Non-pigmented ciliary epithelial cell (primary cell): Measurements from ENCODE around the gene UBXN7.
A peak's percentile ranks its signal among the peaks of the same experiment; 100 is the strongest.
"Not testable (repeated sequence)": the region's sequence is repeated elsewhere in the genome, so short reads cannot be mapped to it uniquely, and the experiment has no call there.

Source experiments
- DNase-seq: peaks from one replicate; pipeline ENCODE4 v3.0.0-alpha.2; 2010; ENCODE audit warnings: low read depth

Gene UBXN7

GRCh38 chr3:196355668-196356067, 76.6 kb downstream of the UBXN7 start:
- no peak for DNase-seq

DNA sequence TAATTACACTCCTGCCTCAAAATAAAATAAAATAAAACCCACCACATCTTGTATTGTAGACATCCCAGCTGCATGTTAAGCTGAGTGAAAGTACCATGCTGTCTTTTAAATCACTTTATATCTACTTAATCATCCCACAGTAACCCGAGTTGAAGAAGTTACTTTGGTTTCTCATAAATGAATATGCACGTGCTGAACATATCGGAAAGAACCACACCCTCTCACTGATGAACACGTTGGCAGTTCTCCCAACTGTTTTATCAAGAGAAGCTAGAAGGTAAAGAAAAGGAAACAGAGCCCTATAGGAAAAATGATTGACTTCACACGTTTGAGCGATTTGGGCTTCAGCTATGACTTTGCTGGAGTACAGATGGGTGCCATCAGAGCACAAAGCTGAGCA, 78.1 kb downstream of the UBXN7 start:
- DNase-seq: no peak

DNA sequence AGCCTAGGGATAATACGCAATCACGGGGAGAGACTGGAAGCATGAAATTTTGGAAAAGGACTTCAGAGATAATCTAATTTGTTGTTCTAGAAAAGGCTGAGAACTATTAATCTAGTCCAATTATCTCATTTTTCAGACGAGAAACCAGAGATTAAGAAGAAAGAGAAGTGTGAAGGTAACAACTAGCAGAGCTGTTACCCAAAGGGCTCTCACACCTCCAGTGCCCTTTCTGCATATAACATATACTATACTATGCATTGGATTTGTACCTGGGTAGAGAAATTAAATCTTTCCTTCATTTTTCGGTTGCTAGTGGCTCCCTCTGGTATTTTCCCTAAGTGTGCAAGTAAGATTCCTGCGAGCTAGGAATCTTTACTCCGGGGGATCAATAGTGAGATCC, 80.7 kb downstream of the UBXN7 start:
- no peak for DNase-seq

- no peak for DNase-seq
Measured at GRCh38 chr3:196350067-196350466, 82.2 kb downstream of the UBXN7 start.

DNA sequence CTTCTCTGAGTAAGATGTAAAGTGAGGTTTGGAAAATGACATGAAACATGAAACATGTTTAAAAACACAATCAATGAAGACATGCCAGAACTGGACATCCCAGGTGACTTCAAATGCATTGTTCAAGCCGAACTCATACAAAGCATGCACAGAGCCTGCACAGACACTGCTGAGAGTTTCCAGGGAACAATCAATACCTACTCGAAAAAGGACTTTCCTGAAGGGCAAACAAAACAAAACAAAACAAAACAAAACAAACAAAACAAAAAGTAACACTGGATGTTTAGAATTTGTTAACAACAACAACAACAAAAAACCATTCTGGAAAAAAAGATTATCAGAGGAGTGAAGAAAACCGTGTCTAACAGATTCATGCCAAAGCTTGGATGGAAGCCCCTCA, 83.5 kb downstream of the UBXN7 start:
- DNase-seq: no peak

- DNase-seq: no peak
Measured at GRCh38 chr3:196344663-196345062, 87.6 kb downstream of the UBXN7 start.

DNA sequence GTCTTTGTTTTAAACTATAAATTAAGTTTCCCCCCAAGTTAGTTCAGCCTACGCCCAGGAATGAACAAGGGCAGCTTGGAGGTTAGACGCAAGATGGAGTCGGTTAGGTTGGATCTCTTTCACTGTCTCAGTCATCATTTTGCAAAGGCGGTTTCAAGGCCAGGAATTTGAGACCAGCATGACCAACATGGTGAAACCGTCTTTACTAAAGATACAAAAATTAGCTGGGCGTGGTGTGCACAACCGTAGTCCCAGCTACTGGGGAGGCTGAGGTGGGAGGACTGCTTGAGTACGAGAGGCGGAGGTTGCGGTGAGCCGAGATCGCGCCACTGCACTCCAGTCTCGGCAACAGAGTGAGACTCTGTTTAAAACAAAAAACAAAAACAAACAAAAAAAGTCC, 88.3 kb downstream of the UBXN7 start:
- not testable (repeated sequence) for DNase-seq

GRCh38 chr3:196341137-196341536, 91.1 kb downstream of the UBXN7 start:
- no peak for DNase-seq

GRCh38 chr3:196340466-196340865, 91.8 kb downstream of the UBXN7 start:
- no peak for DNase-seq

- DNase-seq: no peak
Measured at GRCh38 chr3:196339493-196340254, 92.6 kb downstream of the UBXN7 start.

- DNase-seq: no peak
Measured at GRCh38 chr3:196339044-196339443, 93.2 kb downstream of the UBXN7 start.

DNA sequence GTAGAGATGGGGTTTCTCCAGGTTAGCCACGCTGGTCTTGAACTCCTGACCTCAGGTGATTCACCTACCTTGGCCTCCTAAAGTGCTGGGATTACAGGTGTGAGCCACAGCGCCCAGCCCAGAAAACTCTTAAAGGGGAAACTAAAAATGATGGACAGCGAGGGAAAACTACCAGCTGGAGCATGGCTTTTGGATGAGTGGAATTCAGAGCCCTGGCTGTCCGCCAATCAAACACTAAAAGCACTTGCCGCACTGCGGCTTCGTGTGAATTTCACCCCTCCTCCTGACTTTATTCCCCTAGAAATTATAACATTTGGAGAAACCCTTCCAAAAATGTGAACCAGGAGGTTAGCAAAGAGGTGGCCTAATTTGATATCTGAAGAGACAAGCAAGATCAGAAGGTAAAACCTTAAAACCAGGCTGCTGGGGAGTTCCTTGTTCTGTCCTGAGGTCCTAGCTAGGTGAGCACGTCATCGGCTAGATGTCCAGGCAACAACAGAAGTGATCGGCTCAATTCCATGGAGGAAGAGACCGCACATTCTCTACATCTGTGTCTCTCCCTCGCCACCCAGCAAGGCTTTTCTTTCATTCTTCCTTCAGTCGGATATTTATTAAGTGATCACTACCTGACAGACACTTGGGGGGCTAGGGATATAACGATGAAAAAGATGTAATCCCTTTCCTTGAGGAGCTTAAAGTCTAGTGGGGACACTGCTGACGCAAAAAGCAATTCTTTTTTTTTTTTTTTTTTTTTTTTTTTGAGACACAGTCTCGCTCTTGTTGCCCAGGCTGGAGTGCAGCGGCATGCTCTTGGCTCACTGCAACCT, 95.7 kb downstream of the UBXN7 start:
- no peak for DNase-seq

DNA sequence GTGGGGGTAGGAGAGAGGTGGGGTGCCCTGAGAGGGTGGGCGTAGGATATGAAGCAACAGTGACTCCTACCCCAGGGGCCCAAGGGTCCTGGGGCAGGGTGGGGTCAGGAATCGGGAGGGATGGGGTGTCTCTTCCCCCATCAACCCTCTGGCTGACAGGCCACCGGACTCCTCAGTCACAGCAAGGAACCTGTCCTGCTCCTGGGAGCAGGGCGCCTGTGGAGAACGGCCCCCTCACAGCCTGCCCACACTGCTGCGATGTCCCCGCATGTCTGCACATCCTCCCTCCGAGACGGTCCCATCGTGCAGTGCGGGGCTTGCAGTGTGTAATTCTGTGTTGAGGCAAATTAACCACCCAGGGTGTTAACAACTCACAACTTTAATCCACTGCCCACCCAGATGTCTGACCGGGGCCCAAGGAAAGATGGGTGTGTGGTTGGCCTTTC, 96.7 kb downstream of the UBXN7 start:
- DNase-seq: no peak

DNA sequence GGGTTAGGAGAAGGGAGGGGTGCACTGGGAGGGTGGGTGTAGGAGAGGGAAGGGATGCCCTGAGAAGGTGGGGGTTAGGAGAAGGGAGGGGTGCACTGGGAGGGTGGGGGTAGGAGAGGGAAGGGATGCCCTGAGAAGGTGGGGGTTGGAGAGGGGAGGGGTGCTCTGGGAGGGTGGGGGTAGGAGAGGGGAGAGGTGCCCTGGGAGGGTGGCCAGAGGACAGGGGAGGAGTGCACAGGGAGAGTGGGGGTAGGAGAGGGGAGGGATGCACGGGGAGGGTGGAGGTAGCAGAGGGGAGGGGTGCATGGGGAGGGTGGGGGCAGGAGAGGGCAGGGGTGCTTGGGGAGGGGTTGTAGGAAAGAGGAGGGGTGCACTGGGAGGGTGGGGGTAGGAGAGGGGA, 97.2 kb downstream of the UBXN7 start:
- DNase-seq: no peak

- no peak for DNase-seq
Measured at GRCh38 chr3:196332168-196332567, 100.1 kb downstream of the UBXN7 start.

DNA sequence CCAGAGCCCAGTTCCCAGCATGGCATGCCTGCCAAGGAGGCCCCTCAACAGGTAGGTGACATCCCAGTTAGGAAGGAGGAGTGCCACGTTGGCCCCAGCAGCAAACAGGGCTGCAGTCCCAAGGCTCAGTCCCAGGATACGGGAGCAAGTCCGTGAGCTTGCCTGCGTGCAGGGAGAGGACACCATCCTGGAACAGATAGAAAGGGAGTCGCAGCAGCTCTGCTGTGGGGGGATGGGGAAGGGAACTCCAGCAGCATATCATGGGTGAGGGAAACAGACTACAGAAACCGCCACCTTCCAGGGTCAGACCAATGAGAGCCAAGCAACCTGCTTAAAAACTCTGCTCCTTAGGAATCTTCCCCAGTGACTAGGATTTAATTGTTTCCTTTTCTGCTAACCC, 104.8 kb downstream of the UBXN7 start:
- DNase-seq: no peak

GRCh38 chr3:196326936-196327335, 105.3 kb downstream of the UBXN7 start:
- no peak for DNase-seq

GRCh38 chr3:196323691-196324090, 108.5 kb downstream of the UBXN7 start:
- DNase-seq: no peak

DNA sequence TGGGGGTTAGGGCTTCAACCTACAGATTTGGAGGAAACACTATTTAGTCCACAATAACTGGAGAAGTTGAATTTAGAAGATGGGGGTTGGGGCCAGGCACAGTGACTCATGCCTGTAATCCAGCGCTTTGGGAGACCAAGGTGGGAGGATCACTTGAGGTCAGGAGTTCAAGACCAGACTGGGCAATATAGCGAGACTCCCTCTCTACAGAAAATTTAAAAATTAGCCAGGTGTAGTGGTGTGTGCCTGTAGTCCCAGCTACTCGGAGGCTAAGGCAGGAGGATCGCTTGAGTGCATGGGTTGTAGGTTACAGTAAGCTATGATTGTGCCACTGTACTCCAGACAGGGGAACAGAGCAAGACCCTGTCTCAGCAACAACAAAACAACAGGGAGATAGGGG, 109.2 kb downstream of the UBXN7 start:
- DNase-seq: no peak

DNA sequence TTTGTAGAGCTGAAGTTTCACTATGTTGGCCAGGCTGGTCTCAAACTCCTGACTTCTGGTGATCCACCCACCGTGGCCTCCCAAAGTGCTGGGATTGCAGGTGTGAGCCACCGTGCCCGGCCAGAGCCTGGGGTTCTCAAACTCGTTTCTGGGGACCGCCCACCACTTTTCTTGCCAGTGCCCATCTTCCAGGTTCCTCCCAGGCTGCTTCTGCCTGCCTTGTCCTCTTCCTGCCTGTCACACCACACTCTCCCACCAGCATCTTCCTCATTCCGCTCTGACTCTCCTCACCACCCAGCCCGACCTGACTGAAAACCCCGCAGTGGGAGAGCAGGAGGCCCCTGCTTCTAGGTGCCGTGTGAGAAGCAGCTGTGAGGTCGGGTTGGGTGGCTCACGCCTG, 111.1 kb downstream of the UBXN7 start:
- no peak for DNase-seq

- DNase-seq: no peak
Measured at GRCh38 chr3:196320137-196320536, 112.1 kb downstream of the UBXN7 start.

DNA sequence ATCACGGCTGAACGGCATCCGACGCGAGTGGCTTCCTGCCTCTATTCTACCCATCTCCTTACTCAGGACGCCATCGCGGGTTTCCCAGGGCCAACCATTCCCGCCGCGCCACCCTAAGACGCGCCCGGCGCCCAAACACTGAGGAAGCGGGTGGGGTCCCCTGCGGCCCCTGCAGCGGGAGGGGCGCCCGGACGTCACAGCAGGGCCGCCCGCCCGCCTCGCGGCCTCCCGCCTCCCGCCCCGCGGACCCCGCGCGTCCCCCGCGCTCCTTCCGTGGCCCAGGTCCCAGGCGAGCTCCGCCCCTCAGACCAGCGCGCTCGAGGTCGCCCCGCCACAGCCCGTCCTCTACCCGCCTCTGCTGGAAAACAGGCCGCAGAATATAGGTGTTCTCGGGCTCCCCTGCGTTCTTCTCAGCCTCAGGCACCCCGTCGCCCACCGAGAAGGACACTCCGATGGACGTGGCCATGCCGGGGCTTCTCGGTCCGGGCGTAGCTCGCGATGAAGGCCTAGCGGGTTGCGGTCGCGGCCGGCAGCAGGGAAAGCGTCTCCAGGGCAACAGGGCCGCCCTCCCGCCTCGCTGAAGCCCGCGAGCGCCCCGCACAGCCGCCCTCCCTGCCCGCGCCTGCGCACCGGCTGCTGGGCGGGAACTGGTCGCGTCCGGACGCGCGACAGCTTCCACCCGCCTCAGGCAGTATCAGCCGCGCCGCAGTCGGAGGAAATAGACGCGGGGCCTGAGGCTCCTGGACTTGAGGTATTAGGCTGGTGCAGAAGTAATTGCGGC, 114.3 kb downstream of the UBXN7 start, which contains the start of gene DYNLT2B:
DYNLT2B (minus strand) TSS at position 554 of the 781 bp plus-strand sequence; CDS start at position 466, 88 bp downstream.
- peak; percentile 41 for DNase-seq
